DOHH2 (cell line): Measurements from ENCODE around the gene C22orf23.

Source experiments
- EZH2phosphoT487 ChIP-seq: fragments of 200-600 bp; sonication (generic); IDR thresholded peaks from 2 replicates; pipeline ENCODE4 v1.6.1; 2017; ENCODE audit warnings: borderline replicate concordance, mild to moderate bottlenecking, antibody characterized with exemption, low read length, moderate library complexity, mixed read lengths
- TF ChIP-seq, protein P1 (sequence below): fragments of 200-600 bp; sonication (generic); IDR thresholded peaks from one replicate; pipeline ENCODE4 v1.5.1; 2014; ENCODE audit warnings: antibody characterized with exemption, mild to moderate bottlenecking, low read depth, low read length; ENCODE audit not compliant: poor library complexity, severe bottlenecking

DNA sequence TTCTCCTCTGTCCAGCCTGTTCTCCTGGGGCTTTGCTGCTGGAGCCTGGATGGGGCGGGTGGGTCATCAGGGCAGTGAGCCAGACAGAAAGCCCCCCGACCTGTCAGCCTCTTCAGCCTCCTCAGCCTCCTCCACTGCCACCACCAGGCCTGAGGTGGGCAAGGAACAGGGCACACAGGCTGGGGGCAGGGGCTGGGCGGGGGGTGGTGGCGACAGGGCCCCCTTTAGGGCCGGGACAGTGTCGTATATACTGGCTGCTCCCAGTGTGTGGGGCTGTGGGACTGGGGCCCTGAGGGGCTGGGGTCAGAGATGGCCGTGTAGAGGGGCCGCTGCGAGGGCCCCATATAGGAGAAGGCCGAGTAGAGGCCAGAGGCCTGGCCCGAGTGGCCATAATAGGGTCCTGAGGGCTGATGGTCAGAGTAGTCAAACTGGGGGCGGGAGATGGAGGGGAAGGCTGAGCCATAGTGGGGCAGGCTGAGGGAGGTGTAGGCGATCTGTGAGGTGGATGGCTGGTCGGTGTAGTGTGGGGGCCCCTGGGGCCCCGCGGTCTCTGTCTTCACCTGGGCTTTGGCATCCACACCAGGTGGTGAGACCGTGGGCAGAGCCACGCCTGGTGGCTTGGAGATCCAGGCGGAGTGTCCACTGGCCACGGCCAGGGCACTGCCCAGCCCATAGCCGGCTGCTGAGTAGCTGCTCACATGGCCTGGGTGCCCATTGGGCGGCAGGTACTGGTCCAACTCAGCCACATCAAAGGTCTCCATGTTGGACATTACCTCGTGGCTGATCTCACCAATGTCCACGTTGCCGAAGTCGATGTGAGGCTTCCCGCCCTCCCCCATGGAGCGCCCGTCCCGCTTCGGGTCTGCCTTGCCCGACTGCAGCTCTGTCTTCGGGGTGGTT is 20.1 kb upstream of the C22orf23 start:
- TF ChIP-seq, protein P1, sequence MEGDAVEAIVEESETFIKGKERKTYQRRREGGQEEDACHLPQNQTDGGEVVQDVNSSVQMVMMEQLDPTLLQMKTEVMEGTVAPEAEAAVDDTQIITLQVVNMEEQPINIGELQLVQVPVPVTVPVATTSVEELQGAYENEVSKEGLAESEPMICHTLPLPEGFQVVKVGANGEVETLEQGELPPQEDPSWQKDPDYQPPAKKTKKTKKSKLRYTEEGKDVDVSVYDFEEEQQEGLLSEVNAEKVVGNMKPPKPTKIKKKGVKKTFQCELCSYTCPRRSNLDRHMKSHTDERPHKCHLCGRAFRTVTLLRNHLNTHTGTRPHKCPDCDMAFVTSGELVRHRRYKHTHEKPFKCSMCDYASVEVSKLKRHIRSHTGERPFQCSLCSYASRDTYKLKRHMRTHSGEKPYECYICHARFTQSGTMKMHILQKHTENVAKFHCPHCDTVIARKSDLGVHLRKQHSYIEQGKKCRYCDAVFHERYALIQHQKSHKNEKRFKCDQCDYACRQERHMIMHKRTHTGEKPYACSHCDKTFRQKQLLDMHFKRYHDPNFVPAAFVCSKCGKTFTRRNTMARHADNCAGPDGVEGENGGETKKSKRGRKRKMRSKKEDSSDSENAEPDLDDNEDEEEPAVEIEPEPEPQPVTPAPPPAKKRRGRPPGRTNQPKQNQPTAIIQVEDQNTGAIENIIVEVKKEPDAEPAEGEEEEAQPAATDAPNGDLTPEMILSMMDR: no peak
- TF ChIP-seq EZH2phosphoT487: no peak
